Bronchial epithelial cell (primary cell): Measurements from ENCODE around the gene FOXS1. TPM values are rescaled to one million over a fixed set of nuclear protein-coding genes. Genes with fewer than 3 reads are reported as not detected.

Experiments used
- DNase-seq: peaks from one replicate; pipeline ENCODE4 v3.0.0-alpha.2; 2010; ENCODE audit warnings: low read depth
- FAIRE-seq: peaks from 2 replicates; lab custom pipeline; 2011; peaks lifted over from hg19 to GRCh38; lab: Jason Lieb, UNC
- H3K27me3 ChIP-seq: 2 replicates; pipeline ENCODE4 v1.5.1; 2011; ENCODE audit warnings: low read length; ENCODE audit not compliant: control insufficient read depth, insufficient read depth
- H3K36me3 ChIP-seq: 2 replicates; pipeline ENCODE4 v1.5.1; 2011; ENCODE audit warnings: low read length; ENCODE audit not compliant: control insufficient read depth, insufficient read depth
- H3K4me3 ChIP-seq: 2 replicates; pipeline ENCODE4 v1.5.1; 2011; ENCODE audit warnings: mild to moderate bottlenecking, low read depth, low read length, control low read depth
- total RNA-seq: library from RNA; depleted of rRNA; stranded (reverse); fragments of >200 nt; gene quantifications from 2 replicates; pipeline ENCODE4 v1.2.1, GENCODE V29; 2014
- TF ChIP-seq, protein P1 (sequence below): IDR thresholded peaks from 2 replicates; pipeline ENCODE4 v1.5.1; 2011; ENCODE audit warnings: mild to moderate bottlenecking, moderate library complexity, low read length, control low read depth, inconsistent platforms; ENCODE audit not compliant: insufficient read depth, severe bottlenecking

The FOXS1 gene
- total RNA-seq, 1 donor from 2014 or later = not detected

DNA sequence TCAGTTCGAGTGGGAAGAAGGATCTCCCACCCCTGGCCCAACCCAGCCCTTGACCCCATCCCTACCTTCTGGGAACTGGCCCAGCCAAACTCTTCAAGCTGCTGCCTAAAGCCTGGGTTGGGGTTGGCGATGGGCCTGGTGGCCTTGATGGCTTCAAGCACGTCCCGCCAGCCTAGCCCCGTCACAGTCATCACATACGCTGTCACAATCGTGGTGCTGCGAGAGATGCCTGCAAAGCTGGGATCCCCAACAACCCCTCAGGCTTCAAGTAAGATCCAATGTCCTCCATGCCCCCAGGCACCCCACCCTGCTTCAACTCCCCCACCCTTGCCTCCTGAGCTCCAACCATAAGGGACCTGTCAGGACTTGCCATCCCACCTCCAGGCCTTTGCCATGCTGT lies 17.1 kb upstream of the FOXS1 start:
- Histone ChIP-seq H3K36me3 (no peaks in the 10 kb centered on the region), H3K4me3 (no peak overlapping the region), H3K27me3 (peaks cover 7% of the 10 kb centered on the region)
- DNase-seq (no peak), FAIRE-seq (no peak)
- TF ChIP-seq, protein P1, sequence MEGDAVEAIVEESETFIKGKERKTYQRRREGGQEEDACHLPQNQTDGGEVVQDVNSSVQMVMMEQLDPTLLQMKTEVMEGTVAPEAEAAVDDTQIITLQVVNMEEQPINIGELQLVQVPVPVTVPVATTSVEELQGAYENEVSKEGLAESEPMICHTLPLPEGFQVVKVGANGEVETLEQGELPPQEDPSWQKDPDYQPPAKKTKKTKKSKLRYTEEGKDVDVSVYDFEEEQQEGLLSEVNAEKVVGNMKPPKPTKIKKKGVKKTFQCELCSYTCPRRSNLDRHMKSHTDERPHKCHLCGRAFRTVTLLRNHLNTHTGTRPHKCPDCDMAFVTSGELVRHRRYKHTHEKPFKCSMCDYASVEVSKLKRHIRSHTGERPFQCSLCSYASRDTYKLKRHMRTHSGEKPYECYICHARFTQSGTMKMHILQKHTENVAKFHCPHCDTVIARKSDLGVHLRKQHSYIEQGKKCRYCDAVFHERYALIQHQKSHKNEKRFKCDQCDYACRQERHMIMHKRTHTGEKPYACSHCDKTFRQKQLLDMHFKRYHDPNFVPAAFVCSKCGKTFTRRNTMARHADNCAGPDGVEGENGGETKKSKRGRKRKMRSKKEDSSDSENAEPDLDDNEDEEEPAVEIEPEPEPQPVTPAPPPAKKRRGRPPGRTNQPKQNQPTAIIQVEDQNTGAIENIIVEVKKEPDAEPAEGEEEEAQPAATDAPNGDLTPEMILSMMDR = no peak

DNA sequence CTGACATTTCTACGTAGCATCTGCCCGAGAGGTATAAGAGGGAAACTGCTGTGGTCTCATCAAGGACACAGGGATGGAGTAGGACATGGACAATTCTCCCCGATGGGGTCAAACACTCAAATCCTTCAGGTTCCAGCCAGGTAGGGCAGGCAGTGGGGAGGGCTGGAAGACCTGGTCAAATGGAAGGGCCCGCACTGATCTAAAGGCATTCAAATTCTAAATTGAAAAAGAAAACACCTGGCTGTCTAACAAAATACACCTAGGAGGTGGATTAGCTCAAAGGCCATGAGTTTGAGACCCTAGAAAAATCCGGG lies 16.7 kb upstream of the FOXS1 start:
- Histone ChIP-seq H3K27me3 (peaks cover 7% of the 10 kb centered on the region), H3K4me3 (no peak overlapping the region), H3K36me3 (no peaks in the 10 kb centered on the region)
- no peak for FAIRE-seq
- DNase-seq = no peak
- TF ChIP-seq, protein P1 = no peak

DNA sequence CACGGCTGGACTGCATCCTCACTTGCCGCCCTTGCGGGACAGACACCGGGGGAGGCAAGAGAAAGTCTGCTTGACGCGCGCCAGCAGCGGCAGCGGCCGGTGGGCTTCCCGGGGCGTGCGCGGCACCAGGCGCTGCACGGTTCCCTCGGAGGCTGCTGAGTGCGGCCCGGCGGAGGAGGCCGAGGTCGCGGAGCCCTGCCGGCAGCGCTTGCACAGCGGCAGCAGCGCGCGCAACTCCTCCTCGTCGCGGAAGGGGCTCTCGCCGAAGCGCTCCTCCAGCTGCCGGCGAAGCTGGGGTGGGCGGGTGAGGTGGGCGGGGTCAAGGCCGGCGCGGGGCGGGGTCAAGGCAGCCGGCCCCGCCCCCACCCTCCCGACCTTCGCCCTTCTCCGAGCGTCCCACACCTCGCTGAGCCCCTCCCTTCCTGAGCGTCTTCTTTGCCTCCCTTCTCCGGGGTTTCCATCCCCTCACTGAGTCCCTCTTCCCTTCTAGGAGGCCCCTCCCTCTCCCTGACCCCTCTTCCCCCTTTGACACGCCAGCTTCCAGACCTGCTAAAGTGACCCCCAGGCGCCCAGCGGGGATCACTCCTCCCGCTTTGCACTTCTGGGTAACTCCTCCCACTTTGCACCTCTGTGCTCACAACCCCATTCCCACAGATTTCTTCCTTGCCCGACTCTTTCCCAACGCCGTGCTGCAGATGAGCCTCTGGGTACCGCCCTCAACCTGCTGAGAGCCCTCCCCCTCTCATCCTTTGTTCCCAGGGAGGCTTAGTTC lies 16.2 kb upstream of the FOXS1 start:
- Histone ChIP-seq H3K27me3 (peaks cover 6% of the 10 kb centered on the region), H3K36me3 (no peaks in the 10 kb centered on the region), H3K4me3 (peak overlapping the region; percentile 28)
- DNase-seq (peak; percentile 19), FAIRE-seq (peak; percentile 89)
- TF ChIP-seq, protein P1 = no peak

GRCh38 chr20:31861135-31861384 lies 15.7 kb upstream of the FOXS1 start:
- peaks cover 6% of the 10 kb centered on the region for H3K27me3 ChIP-seq
- TF ChIP-seq, protein P1 = no peak
- no peaks in the 10 kb centered on the region for H3K36me3 ChIP-seq
- no peak for DNase-seq
- no peak for FAIRE-seq
- peak overlapping the region; percentile 28 for H3K4me3 ChIP-seq

GRCh38 chr20:31860390-31861134 lies 15.2 kb upstream of the FOXS1 start:
- peak; percentile 60 for DNase-seq
- no peak for FAIRE-seq
- H3K27me3 ChIP-seq = peaks cover 6% of the 10 kb centered on the region
- TF ChIP-seq, protein P1 = no peak
- no peaks in the 10 kb centered on the region for H3K36me3 ChIP-seq
- H3K4me3 ChIP-seq = no peak overlapping the region

- no peak overlapping the region for H3K4me3 ChIP-seq
- FAIRE-seq = no peak
- DNase-seq = no peak
- peaks cover 6% of the 10 kb centered on the region for H3K27me3 ChIP-seq
- H3K36me3 ChIP-seq = no peaks in the 10 kb centered on the region
- TF ChIP-seq, protein P1 = no peak
Measured at GRCh38 chr20:31859998-31860380, 14.6 kb upstream of the FOXS1 start.
